HEK293 (cell line): ENCODE measurements around the gene INSRR.
A peak's percentile ranks its signal among the peaks of the same experiment; 100 is the strongest.

Experiments
- CTCF ChIA-PET: fragments of 350-600 bp; formaldehyde crosslinking; extraction: SDS; loops from one replicate; lab custom pipeline; 2021; ENCODE audit warnings: antibody characterized with exemption; lab: Yijun Ruan, JAX
- POLR2A ChIA-PET: fragments of 300-600 bp; formaldehyde crosslinking; extraction: SDS; loops from one replicate; lab custom pipeline; 2020; ENCODE audit warnings: antibody characterized with exemption, inconsistent platforms; lab: Yijun Ruan, JAX
- H3K27ac ChIP-seq: fragments of 200-500 bp; sonication (Bioruptor generic); 2 replicates; pipeline ENCODE4 v1.5.1; 2014; ENCODE audit warnings: low read depth, low read length, control low read depth, inconsistent platforms; ENCODE audit errors: extremely low read depth
- H3K36me3 ChIP-seq, 2 experiments: fragments of 200-500 bp in 1 of 2; sonication (Bioruptor generic) in 1 of 2; 1 replicate in 1 of 2; 2 replicates in 1 of 2; pipeline ENCODE4 v1.5.1; 2014 to 2017; ENCODE audit warnings: inconsistent platforms in 2 of 2, low read length in 2 of 2; ENCODE audit not compliant: control insufficient read depth in 2 of 2, insufficient read depth in 1 of 2
- H3K4me1 ChIP-seq: fragments of 200-500 bp; sonication (Bioruptor generic); 2 replicates; pipeline ENCODE4 v1.5.1; 2014; ENCODE audit warnings: mild to moderate bottlenecking, low read length, inconsistent platforms; ENCODE audit not compliant: control insufficient read depth, insufficient read depth
- H3K4me3 ChIP-seq: 2 replicates; pipeline ENCODE4 v1.5.1; 2011; ENCODE audit warnings: low read depth, mild to moderate bottlenecking, control low read depth, low read length, moderate library complexity
- H3K9me3 ChIP-seq: fragments of 200-500 bp; sonication (Bioruptor generic); 2 replicates; pipeline ENCODE4 v1.5.1; 2014; ENCODE audit warnings: low read depth, low read length, inconsistent platforms; ENCODE audit not compliant: control insufficient read depth, insufficient read depth
- BCL11A ChIP-seq: fragments of 450-650 bp; formaldehyde crosslinking; IDR thresholded peaks from 2 replicates; pipeline ENCODE4 v1.5.1; 2016; ENCODE audit warnings: low read depth, missing biosample characterization, missing genetic modification characterization
- EGR2 ChIP-seq: fragments of 450-650 bp; formaldehyde crosslinking; IDR thresholded peaks from 2 replicates; pipeline ENCODE4 v1.5.1; 2016; ENCODE audit warnings: low read depth, missing biosample characterization, missing genetic modification characterization
- GFI1B ChIP-seq: fragments of 450-650 bp; formaldehyde crosslinking; IDR thresholded peaks from 2 replicates; pipeline ENCODE4 v1.5.1; 2016; ENCODE audit warnings: missing biosample characterization, missing genetic modification characterization
- KLF9 ChIP-seq: fragments of 450-650 bp; formaldehyde crosslinking; IDR thresholded peaks from 2 replicates; pipeline ENCODE4 v1.5.1; 2016; ENCODE audit warnings: missing biosample characterization, missing genetic modification characterization, low read depth
- SP2 ChIP-seq: fragments of 450-650 bp; formaldehyde crosslinking; IDR thresholded peaks from 2 replicates; pipeline ENCODE4 v1.5.1; 2016; ENCODE audit warnings: missing biosample characterization, missing genetic modification characterization
- ZNF114 ChIP-seq: fragments of 450-650 bp; formaldehyde crosslinking; IDR thresholded peaks from 2 replicates; pipeline ENCODE4 v1.5.0; 2017; ENCODE audit warnings: missing biosample characterization, missing genetic modification characterization
- ZNF239 ChIP-seq: fragments of 450-650 bp; formaldehyde crosslinking; IDR thresholded peaks from 2 replicates; pipeline ENCODE4 v1.5.1; 2016; ENCODE audit warnings: missing biosample characterization, missing genetic modification characterization
- ZNF335 ChIP-seq: fragments of 450-650 bp; formaldehyde crosslinking; conservative IDR thresholded peaks from 2 replicates; pipeline ENCODE4 v1.5.1; 2016; ENCODE audit warnings: missing biosample characterization, missing genetic modification characterization
- ZNF529 ChIP-seq: fragments of 450-650 bp; formaldehyde crosslinking; IDR thresholded peaks from 2 replicates; pipeline ENCODE4 v1.5.1; 2017; ENCODE audit warnings: missing genetic modification characterization, missing biosample characterization; ENCODE audit not compliant: insufficient replicate concordance
- ZNF555 ChIP-seq: fragments of 450-650 bp; formaldehyde crosslinking; conservative IDR thresholded peaks from 2 replicates; pipeline ENCODE4 v1.5.1; 2017; ENCODE audit warnings: missing biosample characterization, mild to moderate bottlenecking, missing genetic modification characterization, inconsistent platforms
- ZNF621 ChIP-seq: fragments of 450-650 bp; formaldehyde crosslinking; IDR thresholded peaks from 2 replicates; pipeline ENCODE4 v1.5.1; 2017; ENCODE audit warnings: missing biosample characterization, missing genetic modification characterization
- ZNF837 ChIP-seq: fragments of 450-650 bp; formaldehyde crosslinking; IDR thresholded peaks from 2 replicates; pipeline ENCODE4 v1.5.1; 2016; ENCODE audit warnings: missing biosample characterization, missing genetic modification characterization
- TF ChIP-seq, protein P1 (sequence below): fragments of 450-650 bp; formaldehyde crosslinking; IDR thresholded peaks from 2 replicates; pipeline ENCODE4 v1.5.1; 2016; ENCODE audit warnings: missing biosample characterization, missing genetic modification characterization
- TF ChIP-seq, protein P2 (sequence below): fragments of 450-650 bp; formaldehyde crosslinking; IDR thresholded peaks from 2 replicates; pipeline ENCODE4 v1.5.1; 2016; ENCODE audit warnings: missing biosample characterization, missing genetic modification characterization, low read depth
- TF ChIP-seq, protein P3 (sequence below): fragments of 450-650 bp; IDR thresholded peaks from 2 replicates; pipeline ENCODE4 v1.5.1; 2018; ENCODE audit warnings: missing biosample characterization, missing genetic modification characterization
- TF ChIP-seq, protein P4 (sequence below): fragments of 450-650 bp; formaldehyde crosslinking; IDR thresholded peaks from 2 replicates; pipeline ENCODE4 v1.5.1; 2016; ENCODE audit warnings: missing biosample characterization, missing genetic modification characterization
- TF ChIP-seq, protein P5 (sequence below): fragments of 450-650 bp; formaldehyde crosslinking; IDR thresholded peaks from 2 replicates; pipeline ENCODE4 v1.5.1; 2017; ENCODE audit warnings: missing biosample characterization, missing genetic modification characterization
- TF ChIP-seq, protein P6 (sequence below): fragments of 450-650 bp; formaldehyde crosslinking; IDR thresholded peaks from 2 replicates; pipeline ENCODE4 v1.5.1; 2017; ENCODE audit warnings: missing biosample characterization, missing genetic modification characterization

The INSRR gene

DNA sequence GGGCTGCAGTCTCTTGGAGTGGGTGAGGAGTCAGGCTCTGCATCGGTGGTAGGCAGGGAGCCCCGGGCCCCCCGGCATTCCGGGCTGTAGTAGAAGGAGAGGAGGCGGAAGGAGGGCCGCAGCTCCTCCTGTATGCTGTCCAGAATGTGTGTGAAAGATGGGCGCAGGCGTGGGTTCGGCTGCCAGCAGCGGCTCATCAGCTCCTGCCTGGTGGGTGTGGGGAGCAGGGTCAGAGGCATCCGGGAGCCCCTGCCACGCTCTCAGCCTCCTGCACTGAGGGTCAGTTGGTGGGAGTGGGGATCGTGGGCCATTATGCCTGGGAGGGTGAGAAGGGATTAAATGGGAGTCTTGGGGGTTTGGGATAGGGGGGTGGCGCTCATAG is 18.0 kb downstream of the INSRR start:
- CTCF ChIA-PET: interaction anchor here (0.8 to 6.2 kb wide), 8 partner anchors 8 to 115 kb away, joined by 3 to 119 read pairs (median 4); partner anchors contain the start of genes INSRR and NTRK1
- Histone ChIP-seq H3K9me3 (no peaks in the 10 kb centered on the region), H3K27ac (no peak overlapping the region), H3K4me3 (no peak overlapping the region), H3K36me3 (no peaks in the 10 kb centered on the region), H3K4me1 (no peaks in the 10 kb centered on the region)
- TF ChIP-seq ZNF621 (tag by site-specific recombination) (no peak), GFI1B (tag by site-specific recombination) (no peak), EGR2 (tag by site-specific recombination) (0 out of 2 replicates have a peak, but pooled peaks have one; percentile 47)
- TF ChIP-seq, protein P1, sequence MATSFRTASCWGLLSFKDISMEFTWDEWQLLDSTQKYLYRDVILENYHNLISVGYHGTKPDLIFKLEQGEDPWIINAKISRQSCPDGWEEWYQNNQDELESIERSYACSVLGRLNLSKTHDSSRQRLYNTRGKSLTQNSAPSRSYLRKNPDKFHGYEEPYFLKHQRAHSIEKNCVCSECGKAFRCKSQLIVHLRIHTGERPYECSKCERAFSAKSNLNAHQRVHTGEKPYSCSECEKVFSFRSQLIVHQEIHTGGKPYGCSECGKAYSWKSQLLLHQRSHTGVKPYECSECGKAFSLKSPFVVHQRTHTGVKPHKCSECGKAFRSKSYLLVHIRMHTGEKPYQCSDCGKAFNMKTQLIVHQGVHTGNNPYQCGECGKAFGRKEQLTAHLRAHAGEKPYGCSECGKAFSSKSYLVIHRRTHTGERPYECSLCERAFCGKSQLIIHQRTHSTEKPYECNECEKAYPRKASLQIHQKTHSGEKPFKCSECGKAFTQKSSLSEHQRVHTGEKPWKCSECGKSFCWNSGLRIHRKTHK (tag by site-specific recombination): no peak
- POLR2A ChIA-PET: no interaction called here

DNA sequence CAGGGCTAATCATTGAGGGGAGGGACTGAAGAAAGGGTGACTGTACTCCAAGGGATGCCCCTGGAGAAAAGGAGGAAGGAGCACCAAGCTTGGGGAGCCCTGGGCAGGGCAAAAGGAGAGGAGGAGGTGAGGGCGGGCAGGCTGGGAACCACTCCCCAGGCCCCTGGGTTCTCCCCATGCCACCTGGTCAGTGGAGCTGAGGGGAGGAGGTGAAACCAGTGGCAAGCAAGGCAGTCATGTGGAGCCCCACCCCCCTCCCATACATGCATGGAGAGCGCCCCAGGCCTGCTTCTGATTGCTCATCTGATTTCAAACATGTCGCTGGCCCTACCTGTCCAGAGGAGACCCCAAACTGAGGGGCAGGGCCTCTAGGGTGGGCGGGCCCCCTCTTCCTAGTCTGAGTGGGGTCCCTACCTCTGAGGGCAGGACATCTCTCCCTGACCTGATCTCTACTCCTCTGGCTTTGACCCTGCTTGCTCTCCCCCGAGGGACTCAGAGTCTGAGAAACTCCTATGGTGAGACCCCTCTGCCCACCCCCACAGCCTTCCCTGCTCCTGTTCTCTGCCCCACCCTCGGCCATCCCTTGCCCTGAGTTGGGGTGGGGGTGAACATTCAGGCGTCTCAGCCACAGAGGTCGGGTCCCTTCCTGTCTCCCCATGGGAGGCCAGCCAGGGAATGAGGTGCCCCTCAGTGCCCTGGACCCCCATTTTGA is 18.6 kb downstream of the INSRR start:
- H3K4me1 ChIP-seq: no peaks in the 10 kb centered on the region
- CTCF ChIA-PET: interaction anchor here (0.8 to 6.2 kb wide), 5 partner anchors 19 to 79 kb away, joined by 3 to 119 read pairs (median 4); partner anchors contain the start of genes INSRR and NTRK1
- H3K36me3 ChIP-seq: no peaks in the 10 kb centered on the region
- H3K27ac ChIP-seq: no peak overlapping the region
- H3K4me3 ChIP-seq: no peak overlapping the region
- H3K9me3 ChIP-seq: no peaks in the 10 kb centered on the region
- TF ChIP-seq SP2 (0 out of 2 replicates have a peak, but pooled peaks have one; percentile 12), ZNF529 (no peak)
- POLR2A ChIA-PET: no interaction called here

DNA sequence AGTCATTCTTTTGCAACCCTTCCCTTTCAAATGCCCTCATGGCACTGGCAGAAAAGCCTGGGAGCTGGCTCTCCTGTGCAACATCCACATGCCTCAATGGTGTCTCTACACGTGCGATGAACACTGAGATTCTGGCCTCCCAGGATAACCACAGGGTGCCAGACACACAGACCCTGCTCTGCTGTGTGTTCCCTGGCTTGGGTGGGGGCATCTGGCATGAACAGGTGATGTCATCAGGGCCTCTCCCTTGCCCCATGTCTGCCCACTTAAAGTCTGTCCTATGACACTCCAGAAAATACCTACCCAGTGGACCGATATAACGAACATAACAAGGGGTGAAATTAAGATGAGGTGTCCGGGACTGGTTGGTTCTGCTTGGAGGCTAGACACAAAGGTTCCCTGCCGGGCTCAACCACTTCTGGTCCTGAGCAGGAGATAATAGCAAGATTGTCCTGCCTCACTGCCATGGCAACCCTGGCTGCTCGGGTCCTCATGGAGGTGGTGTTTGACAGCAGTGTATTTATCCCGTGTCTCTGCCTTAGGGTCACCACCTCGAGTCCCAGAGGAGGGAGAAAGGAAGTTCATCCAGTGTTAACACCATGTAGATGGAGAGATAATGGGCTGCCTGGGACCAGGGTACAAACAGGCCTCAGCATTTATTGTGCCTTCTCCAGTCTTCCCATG is 19.3 kb downstream of the INSRR start:
- H3K27ac ChIP-seq: no peak overlapping the region
- no peaks in the 10 kb centered on the region for H3K9me3 ChIP-seq
- no peaks in the 10 kb centered on the region for H3K36me3 ChIP-seq
- no peak overlapping the region for H3K4me3 ChIP-seq
- TF ChIP-seq KLF9 (tag by site-specific recombination) (no peak), ZNF837 (tag by site-specific recombination) (no peak), ZNF555 (tag by site-specific recombination) (no peak), ZNF239 (tag by site-specific recombination) (no peak), ZNF114 (tag by site-specific recombination) (no peak), BCL11A (tag by site-specific recombination) (no peak), ZNF335 (tag by site-specific recombination) (peak; percentile 84)
- TF ChIP-seq, protein P2, sequence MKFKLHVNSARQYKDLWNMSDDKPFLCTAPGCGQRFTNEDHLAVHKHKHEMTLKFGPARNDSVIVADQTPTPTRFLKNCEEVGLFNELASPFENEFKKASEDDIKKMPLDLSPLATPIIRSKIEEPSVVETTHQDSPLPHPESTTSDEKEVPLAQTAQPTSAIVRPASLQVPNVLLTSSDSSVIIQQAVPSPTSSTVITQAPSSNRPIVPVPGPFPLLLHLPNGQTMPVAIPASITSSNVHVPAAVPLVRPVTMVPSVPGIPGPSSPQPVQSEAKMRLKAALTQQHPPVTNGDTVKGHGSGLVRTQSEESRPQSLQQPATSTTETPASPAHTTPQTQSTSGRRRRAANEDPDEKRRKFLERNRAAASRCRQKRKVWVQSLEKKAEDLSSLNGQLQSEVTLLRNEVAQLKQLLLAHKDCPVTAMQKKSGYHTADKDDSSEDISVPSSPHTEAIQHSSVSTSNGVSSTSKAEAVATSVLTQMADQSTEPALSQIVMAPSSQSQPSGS (tag by site-specific recombination): peak; percentile 66
- TF ChIP-seq, protein P3, sequence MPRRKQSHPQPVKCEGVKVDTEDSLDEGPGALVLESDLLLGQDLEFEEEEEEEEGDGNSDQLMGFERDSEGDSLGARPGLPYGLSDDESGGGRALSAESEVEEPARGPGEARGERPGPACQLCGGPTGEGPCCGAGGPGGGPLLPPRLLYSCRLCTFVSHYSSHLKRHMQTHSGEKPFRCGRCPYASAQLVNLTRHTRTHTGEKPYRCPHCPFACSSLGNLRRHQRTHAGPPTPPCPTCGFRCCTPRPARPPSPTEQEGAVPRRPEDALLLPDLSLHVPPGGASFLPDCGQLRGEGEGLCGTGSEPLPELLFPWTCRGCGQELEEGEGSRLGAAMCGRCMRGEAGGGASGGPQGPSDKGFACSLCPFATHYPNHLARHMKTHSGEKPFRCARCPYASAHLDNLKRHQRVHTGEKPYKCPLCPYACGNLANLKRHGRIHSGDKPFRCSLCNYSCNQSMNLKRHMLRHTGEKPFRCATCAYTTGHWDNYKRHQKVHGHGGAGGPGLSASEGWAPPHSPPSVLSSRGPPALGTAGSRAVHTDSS (tag by site-specific recombination): no peak
- TF ChIP-seq, protein P4, sequence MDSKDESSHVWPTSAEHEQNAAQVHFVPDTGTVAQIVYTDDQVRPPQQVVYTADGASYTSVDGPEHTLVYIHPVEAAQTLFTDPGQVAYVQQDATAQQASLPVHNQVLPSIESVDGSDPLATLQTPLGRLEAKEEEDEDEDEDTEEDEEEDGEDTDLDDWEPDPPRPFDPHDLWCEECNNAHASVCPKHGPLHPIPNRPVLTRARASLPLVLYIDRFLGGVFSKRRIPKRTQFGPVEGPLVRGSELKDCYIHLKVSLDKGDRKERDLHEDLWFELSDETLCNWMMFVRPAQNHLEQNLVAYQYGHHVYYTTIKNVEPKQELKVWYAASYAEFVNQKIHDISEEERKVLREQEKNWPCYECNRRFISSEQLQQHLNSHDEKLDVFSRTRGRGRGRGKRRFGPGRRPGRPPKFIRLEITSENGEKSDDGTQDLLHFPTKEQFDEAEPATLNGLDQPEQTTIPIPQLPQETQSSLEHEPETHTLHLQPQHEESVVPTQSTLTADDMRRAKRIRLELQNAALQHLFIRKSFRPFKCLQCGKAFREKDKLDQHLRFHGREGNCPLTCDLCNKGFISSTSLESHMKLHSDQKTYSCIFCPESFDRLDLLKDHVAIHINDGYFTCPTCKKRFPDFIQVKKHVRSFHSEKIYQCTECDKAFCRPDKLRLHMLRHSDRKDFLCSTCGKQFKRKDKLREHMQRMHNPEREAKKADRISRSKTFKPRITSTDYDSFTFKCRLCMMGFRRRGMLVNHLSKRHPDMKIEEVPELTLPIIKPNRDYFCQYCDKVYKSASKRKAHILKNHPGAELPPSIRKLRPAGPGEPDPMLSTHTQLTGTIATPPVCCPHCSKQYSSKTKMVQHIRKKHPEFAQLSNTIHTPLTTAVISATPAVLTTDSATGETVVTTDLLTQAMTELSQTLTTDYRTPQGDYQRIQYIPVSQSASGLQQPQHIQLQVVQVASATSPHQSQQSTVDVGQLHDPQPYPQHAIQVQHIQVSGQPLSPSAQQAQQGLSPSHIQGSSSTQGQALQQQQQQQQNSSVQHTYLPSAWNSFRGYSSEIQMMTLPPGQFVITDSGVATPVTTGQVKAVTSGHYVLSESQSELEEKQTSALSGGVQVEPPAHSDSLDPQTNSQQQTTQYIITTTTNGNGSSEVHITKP: peak; percentile 68
- TF ChIP-seq, protein P5, sequence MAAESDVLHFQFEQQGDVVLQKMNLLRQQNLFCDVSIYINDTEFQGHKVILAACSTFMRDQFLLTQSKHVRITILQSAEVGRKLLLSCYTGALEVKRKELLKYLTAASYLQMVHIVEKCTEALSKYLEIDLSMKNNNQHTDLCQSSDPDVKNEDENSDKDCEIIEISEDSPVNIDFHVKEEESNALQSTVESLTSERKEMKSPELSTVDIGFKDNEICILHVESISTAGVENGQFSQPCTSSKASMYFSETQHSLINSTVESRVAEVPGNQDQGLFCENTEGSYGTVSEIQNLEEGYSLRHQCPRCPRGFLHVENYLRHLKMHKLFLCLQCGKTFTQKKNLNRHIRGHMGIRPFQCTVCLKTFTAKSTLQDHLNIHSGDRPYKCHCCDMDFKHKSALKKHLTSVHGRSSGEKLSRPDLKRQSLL (tag by site-specific recombination): no peak
- TF ChIP-seq, protein P6, sequence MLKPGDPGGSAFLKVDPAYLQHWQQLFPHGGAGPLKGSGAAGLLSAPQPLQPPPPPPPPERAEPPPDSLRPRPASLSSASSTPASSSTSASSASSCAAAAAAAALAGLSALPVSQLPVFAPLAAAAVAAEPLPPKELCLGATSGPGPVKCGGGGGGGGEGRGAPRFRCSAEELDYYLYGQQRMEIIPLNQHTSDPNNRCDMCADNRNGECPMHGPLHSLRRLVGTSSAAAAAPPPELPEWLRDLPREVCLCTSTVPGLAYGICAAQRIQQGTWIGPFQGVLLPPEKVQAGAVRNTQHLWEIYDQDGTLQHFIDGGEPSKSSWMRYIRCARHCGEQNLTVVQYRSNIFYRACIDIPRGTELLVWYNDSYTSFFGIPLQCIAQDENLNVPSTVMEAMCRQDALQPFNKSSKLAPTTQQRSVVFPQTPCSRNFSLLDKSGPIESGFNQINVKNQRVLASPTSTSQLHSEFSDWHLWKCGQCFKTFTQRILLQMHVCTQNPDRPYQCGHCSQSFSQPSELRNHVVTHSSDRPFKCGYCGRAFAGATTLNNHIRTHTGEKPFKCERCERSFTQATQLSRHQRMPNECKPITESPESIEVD: no peak
- CTCF ChIA-PET: interaction anchor here (0.5 to 6.2 kb wide), 25 partner anchors 8 to 524 kb away, joined by 3 to 119 read pairs (median 11); partner anchors contain the start of genes INSRR, ISG20L2, METTL25B and NTRK1
- POLR2A ChIA-PET: no interaction called here
- no peaks in the 10 kb centered on the region for H3K4me1 ChIP-seq
